Activated CD8-positive, alpha-beta T cell treated with anti-CD3 and anti-CD28 coated beads for 36 hours (primary cell): ENCODE measurements around the gene ABCA4. TPM values are rescaled to one million over a fixed set of nuclear protein-coding genes. Genes with fewer than 3 reads are reported as not detected.

Experiments
- ATAC-seq: fragments of 200-7000 bp; cut with Tn5 transposase; one replicate; pipeline ENCODE4 v1.10.0; 2021; ENCODE audit warnings: mild to moderate bottlenecking, moderate library complexity
- CTCF ChIA-PET: fragments of 350-600 bp; sonication (Branson Sonifier 250); formaldehyde crosslinking; loops from one replicate; lab custom pipeline; 2021; ENCODE audit warnings: antibody characterized with exemption; lab: Charles Lee
- POLR2A ChIA-PET: fragments of 350-600 bp; sonication (Branson Sonifier 250); formaldehyde crosslinking; loops from one replicate; lab custom pipeline; 2021; ENCODE audit warnings: antibody characterized with exemption; lab: Charles Lee
- DNase-seq: peaks from one replicate; pipeline ENCODE4 v3.0.0-alpha.2; 2020
- H3K27ac Mint-ChIP-seq: one replicate; pipeline ENCODE4 v1.8.0; 2021; ENCODE audit warnings: mild to moderate bottlenecking, mixed read lengths
- H3K27me3 Mint-ChIP-seq: one replicate; pipeline ENCODE4 v1.8.0; 2021; ENCODE audit warnings: mixed read lengths
- H3K36me3 Mint-ChIP-seq: one replicate; pipeline ENCODE4 v1.8.0; 2021; ENCODE audit warnings: low read depth, mixed read lengths
- H3K4me1 Mint-ChIP-seq: one replicate; pipeline ENCODE4 v1.8.0; 2021; ENCODE audit warnings: low read depth, mixed read lengths
- H3K4me3 Mint-ChIP-seq: one replicate; pipeline ENCODE4 v1.8.0; 2021; ENCODE audit warnings: mild to moderate bottlenecking, moderate library complexity, mixed read lengths
- H3K9me3 Mint-ChIP-seq: one replicate; pipeline ENCODE4 v1.8.0; 2021; ENCODE audit warnings: mixed read lengths
- intact Hi-C: fragments of 100-400 bp; cut with micrococcal nuclease; formaldehyde crosslinking; loops from one replicate; pipeline ENCODE4 v1.10.0; 2022
- total RNA-seq, 2 experiments: library from RNA; stranded (reverse); gene quantifications; one replicate each; pipeline ENCODE4 v1.2.3, GENCODE V29; 2021
- TF ChIP-seq, protein P1 (sequence below): fragments of 200-600 bp; IDR thresholded peaks from one replicate; pipeline ENCODE4 v1.8.0; 2022; ENCODE audit warnings: antibody characterized with exemption, mild to moderate bottlenecking

The ABCA4 gene
- total RNA-seq, 2 experiments from 2014 or later = not detected

DNA sequence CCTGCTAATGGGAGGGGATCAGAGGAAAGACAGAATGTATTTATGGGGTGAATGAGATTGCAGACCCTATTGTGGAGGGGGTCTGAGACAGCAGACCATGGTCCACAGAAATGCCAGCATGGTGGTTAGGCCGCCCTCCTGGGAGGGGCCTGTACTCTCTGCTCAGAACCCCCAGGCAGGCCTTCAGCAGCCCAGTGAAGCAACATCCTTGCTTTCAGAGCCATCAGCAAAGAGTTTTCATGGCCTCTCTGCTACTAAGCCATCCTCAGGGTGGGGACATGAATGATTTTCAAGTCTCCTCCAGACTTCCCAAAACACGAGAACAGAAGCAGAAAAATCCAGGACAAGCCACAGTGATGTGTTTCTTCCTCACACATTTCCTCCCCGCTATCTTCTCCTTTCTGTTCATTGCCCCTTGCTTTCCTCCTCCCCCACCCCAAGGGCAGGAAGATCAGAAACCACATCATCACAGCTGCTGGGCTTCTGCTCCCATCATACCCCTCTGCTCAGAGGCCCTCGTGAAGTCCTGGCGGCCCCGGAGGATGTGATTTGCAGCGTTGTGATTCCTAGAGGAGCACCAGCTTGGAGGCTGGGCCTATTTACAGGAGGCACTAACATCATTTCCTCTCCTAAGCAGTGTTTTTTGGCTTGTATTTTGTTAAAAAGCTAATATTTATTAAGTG, 48.0 kb downstream of the ABCA4 start:
- ChIA-PET CTCF (interaction anchor here (0.9 to 1.5 kb wide), 2 partner anchors 12 to 263 kb away, joined by 3 to 5 read pairs; no protein-coding TSS in a partner anchor), POLR2A (interaction anchor here (0.6 kb wide), 1 partner anchor 1030 kb away, joined by 4 read pairs; no protein-coding TSS in a partner anchor)
- Mint-ChIP-seq H3K36me3 (no peaks in the 10 kb centered on the region), H3K4me3 (no peak overlapping the region), H3K27ac (peak overlapping the region; percentile 7), H3K27me3 (peaks cover 3% of the 10 kb centered on the region), H3K4me1 (peaks cover 12% of the 10 kb centered on the region), H3K9me3 (no peaks in the 10 kb centered on the region)
- TF ChIP-seq, protein P1, sequence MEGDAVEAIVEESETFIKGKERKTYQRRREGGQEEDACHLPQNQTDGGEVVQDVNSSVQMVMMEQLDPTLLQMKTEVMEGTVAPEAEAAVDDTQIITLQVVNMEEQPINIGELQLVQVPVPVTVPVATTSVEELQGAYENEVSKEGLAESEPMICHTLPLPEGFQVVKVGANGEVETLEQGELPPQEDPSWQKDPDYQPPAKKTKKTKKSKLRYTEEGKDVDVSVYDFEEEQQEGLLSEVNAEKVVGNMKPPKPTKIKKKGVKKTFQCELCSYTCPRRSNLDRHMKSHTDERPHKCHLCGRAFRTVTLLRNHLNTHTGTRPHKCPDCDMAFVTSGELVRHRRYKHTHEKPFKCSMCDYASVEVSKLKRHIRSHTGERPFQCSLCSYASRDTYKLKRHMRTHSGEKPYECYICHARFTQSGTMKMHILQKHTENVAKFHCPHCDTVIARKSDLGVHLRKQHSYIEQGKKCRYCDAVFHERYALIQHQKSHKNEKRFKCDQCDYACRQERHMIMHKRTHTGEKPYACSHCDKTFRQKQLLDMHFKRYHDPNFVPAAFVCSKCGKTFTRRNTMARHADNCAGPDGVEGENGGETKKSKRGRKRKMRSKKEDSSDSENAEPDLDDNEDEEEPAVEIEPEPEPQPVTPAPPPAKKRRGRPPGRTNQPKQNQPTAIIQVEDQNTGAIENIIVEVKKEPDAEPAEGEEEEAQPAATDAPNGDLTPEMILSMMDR = no peak
- DNase-seq (no peak), ATAC-seq (peak; percentile 58)
- intact Hi-C loops = no loop called here

DNA sequence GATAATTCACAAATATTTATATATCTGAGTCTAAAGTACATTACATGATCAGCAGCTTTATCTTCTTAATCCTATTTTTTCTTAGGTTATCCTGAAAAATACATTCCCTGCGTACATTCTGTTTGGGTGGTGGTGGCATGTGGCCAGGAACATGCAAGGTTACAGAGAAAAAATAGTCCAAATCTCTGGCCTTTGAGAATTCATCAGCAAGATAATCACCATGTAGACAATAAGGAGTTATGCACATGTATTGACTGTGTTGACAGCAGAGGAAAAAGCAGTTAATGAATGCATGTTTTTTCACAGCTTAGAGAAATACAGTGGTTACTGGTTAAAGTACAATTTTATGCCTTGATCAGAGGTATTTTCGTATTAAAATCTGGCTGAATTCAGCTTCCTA, 49.0 kb downstream of the ABCA4 start:
- no peak for DNase-seq
- Mint-ChIP-seq H3K36me3 (no peaks in the 10 kb centered on the region), H3K4me3 (no peak overlapping the region), H3K27ac (no peak overlapping the region), H3K9me3 (no peaks in the 10 kb centered on the region), H3K27me3 (peaks cover 3% of the 10 kb centered on the region), H3K4me1 (peaks cover 12% of the 10 kb centered on the region)
- ChIA-PET POLR2A (no interaction called here), CTCF (interaction anchor here (1.3 to 5.9 kb wide), 4 partner anchors 12 to 264 kb away, joined by 3 to 26 read pairs (median 6); no protein-coding TSS in a partner anchor)
- intact Hi-C loops = no loop called here
- no peak for ATAC-seq
- TF ChIP-seq, protein P1 = no peak

DNA sequence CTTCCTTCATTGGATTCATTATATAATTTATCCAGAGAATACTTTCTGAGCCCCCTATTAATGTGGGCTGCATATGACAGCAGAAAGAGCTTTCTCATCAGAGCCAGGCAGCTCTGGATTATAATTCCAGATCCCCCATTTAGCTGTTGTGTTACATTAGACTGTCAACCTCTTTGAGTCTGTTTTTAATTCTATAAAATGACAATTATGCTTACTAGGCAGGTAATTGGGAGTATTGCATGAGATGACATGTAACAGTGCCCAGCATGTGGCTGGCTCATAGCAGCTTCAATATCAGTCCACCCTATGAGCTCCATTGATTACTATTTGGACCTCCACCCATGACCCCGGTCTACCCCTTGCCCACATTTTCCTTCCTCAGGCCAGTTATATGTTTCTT, 49.6 kb downstream of the ABCA4 start:
- DNase-seq (no peak), ATAC-seq (no peak)
- no peaks in the 10 kb centered on the region for H3K9me3 Mint-ChIP-seq
- ChIA-PET CTCF (interaction anchor here (1.3 to 5.9 kb wide), 6 partner anchors 10 to 410 kb away, joined by 3 to 26 read pairs (median 4); no protein-coding TSS in a partner anchor), POLR2A (no interaction called here)
- H3K36me3 Mint-ChIP-seq = no peaks in the 10 kb centered on the region
- intact Hi-C loops = no loop called here
- peaks cover 3% of the 10 kb centered on the region for H3K27me3 Mint-ChIP-seq
- H3K27ac Mint-ChIP-seq = no peak overlapping the region
- TF ChIP-seq, protein P1 = no peak
- H3K4me3 Mint-ChIP-seq = no peak overlapping the region
- peaks cover 12% of the 10 kb centered on the region for H3K4me1 Mint-ChIP-seq

DNA sequence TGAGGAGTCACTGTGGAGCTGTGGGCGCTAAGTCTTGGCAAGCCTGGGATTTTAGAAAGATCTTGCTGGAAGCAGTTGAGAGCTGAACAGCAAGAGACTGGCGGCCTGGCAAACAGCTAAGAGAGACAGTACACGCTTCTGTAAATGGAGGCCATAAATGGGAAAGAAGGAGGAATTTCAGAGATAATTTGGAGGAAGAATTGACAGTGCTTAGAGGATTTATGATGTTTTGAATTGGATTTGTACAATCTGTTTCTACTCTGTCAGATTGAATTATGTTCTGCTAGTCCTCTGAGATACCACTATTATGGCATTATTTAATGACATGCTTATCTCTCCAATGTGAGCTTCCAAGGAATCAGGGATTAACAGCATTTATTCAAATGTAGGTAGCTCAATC, 50.1 kb downstream of the ABCA4 start:
- Mint-ChIP-seq H3K9me3 (no peaks in the 10 kb centered on the region), H3K27ac (no peak overlapping the region), H3K27me3 (peaks cover 3% of the 10 kb centered on the region), H3K4me3 (no peak overlapping the region), H3K4me1 (peaks cover 12% of the 10 kb centered on the region), H3K36me3 (no peaks in the 10 kb centered on the region)
- POLR2A ChIA-PET = no interaction called here
- TF ChIP-seq, protein P1 = no peak
- intact Hi-C loops = no loop called here
- DNase-seq (no peak), ATAC-seq (no peak)
- CTCF ChIA-PET = interaction anchor here (1.4 to 5.9 kb wide), 4 partner anchors 9 to 411 kb away, joined by 3 to 26 read pairs (median 5); no protein-coding TSS in a partner anchor

DNA sequence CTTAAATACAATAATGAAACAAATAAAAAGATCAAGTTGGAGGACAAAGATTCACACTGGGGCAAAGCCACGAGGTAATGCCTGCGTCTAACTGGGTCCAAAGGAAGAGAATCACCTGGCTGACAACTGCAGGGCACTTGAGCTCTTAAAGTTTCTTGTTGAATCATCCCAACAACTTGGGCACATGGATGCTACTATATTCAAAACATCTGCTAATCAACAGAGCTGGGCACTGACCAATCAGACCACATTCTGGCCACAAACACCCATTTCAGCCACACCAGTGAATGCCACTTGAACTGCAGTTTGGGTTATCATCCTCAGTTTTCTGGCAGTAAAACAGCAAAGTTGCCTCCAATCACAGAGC, 51.0 kb downstream of the ABCA4 start:
- POLR2A ChIA-PET = interaction anchor here (0.8 kb wide), 1 partner anchor 35 kb away, joined by 3 read pairs; no protein-coding TSS in a partner anchor
- Mint-ChIP-seq H3K4me1 (peaks cover 12% of the 10 kb centered on the region), H3K4me3 (no peak overlapping the region), H3K9me3 (no peaks in the 10 kb centered on the region), H3K36me3 (no peaks in the 10 kb centered on the region), H3K27me3 (peaks cover under 1% of the 10 kb centered on the region), H3K27ac (no peak overlapping the region)
- CTCF ChIA-PET = interaction anchor here (1.2 to 5.9 kb wide), 4 partner anchors 8 to 411 kb away, joined by 3 to 26 read pairs (median 4); no protein-coding TSS in a partner anchor
- TF ChIP-seq, protein P1 = no peak
- ATAC-seq (no peak), DNase-seq (no peak)
- intact Hi-C loops = no loop called here
